ENCODE data around the gene SLC27A4. TPM values are rescaled to one million over a fixed set of nuclear protein-coding genes. Genes with fewer than 3 reads are reported as not detected.
A peak's percentile ranks its signal among the peaks of the same experiment; 100 is the strongest.

The SLC27A4 gene
- total RNA-seq, 6 experiments from 2014 or later, result 21.1 to 31.1 (median 23.2) TPM

DNA sequence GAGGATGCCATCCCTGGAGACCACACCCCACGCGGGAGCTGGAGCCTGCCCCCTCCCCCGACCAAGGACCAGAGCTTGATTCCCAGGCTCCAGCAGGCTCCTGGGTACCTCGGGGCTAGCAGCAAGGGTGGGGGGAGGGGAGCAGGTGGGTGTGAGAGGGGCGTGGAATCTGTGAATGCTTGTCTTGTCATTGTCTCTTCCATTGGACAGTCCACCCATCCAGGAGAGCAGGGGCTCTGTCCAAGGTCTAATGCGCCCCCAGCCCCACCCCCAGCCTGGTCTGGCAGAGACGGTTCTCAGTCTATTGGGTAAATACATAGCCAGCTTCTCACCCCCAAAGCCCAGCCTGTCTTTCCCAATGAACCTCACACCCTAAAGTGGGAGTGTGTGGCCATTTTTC is 53.6 kb downstream of the SLC27A4 start:
- Mint-ChIP-seq H3K36me3 (ENCODE audit: low read depth) (peaks cover 4% of the 10 kb centered on the region; the same call in 1 of the 2 replicates), H3K27me3 (ENCODE audit: insufficient read depth) (peaks cover 13% of the 10 kb centered on the region), H3K9me3 (no peaks in the 10 kb centered on the region), H3K4me3 (no peak overlapping the region; the same call in 1 of the 2 replicates), H3K4me1 (ENCODE audit: low read depth) (peaks cover 16% of the 10 kb centered on the region), H3K27ac (peak overlapping the region; percentile 30)
- no peak for DNase-seq
- TF ChIP-seq, protein P1, sequence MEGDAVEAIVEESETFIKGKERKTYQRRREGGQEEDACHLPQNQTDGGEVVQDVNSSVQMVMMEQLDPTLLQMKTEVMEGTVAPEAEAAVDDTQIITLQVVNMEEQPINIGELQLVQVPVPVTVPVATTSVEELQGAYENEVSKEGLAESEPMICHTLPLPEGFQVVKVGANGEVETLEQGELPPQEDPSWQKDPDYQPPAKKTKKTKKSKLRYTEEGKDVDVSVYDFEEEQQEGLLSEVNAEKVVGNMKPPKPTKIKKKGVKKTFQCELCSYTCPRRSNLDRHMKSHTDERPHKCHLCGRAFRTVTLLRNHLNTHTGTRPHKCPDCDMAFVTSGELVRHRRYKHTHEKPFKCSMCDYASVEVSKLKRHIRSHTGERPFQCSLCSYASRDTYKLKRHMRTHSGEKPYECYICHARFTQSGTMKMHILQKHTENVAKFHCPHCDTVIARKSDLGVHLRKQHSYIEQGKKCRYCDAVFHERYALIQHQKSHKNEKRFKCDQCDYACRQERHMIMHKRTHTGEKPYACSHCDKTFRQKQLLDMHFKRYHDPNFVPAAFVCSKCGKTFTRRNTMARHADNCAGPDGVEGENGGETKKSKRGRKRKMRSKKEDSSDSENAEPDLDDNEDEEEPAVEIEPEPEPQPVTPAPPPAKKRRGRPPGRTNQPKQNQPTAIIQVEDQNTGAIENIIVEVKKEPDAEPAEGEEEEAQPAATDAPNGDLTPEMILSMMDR (IDR thresholded peaks at IDR 0.05), result no peak

DNA sequence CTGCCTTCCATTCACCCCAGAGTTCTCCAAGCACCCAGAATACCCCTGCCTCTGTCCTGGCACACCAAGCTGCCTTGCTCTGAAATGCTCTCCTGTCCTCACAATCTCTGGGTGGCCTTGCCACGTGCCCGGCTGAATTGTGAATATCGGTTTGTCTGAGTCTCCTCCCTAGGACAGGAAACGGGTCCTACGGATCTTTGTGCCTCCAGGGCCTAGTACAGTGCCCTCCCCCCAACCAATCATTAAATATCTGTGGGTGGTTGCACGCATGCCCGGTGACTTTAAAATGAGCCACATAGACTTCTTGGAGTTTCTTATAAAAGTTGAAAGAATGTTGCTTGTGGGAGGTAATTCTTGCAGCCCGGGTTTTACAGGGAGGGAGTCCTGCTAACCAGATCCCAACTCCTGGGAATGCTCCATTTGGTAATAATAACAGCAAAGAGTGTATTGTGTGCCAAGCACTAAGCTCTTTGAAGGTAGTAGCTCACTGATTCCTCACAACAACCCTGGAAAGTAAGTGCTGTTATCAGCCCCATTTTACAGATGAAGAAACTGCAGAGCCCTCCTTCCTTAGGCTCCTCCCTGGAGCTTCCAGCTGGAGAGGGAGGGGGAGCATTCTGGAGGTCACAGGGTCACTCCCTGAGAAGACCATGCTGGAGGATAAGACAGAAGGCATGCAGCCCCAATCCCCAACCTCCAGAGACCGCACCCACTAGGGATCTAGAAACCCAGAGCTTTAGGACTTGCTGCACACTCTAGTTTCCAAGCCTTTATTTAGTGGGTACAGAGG is 54.2 kb downstream of the SLC27A4 start:
- H3K36me3 Mint-ChIP-seq (ENCODE audit: low read depth), result peaks cover 4% of the 10 kb centered on the region; the same call in 1 of the 2 replicates
- H3K9me3 Mint-ChIP-seq, result no peaks in the 10 kb centered on the region
- H3K27ac Mint-ChIP-seq, result peak overlapping the region; percentile 30
- no peak for DNase-seq
- peaks cover 13% of the 10 kb centered on the region for H3K27me3 Mint-ChIP-seq (ENCODE audit: insufficient read depth)
- peak overlapping the region; percentile 18; the same call in 1 of the 2 replicates for H3K4me3 Mint-ChIP-seq
- TF ChIP-seq, protein P1 (IDR thresholded peaks at IDR 0.05), result no peak
- peaks cover 16% of the 10 kb centered on the region for H3K4me1 Mint-ChIP-seq (ENCODE audit: low read depth)

DNA sequence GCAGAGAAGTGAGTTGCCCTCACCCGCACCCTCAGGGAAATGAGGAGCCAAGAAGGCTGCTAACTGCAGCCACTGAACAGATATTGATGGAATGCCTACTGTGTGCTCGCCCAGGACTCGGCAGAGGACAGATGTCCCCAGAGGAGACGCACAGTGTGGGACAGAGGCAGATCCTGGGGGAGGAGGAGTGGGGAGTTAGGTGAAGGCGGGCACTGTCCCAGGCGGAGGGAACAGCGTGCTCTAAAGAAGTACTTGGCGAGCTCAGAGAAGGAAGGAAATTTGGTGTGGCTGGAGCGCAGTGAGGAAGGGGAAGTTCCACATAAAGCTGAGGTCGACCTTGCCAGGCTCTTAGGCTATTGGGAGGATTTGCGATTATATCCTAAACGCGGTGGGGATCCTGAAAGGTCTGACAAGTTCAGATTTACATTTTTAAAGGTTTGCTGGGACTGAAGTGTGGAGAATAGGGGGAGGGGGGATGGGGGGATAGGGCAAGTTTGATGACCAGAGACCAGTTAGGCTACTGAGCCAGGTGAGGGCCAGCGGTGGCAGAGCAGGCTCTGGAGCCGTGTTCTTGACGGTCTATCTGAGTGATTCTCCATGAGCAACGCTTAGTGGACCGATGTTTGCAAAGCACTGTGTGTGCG is 56.8 kb downstream of the SLC27A4 start:
- Mint-ChIP-seq H3K4me1 (ENCODE audit: low read depth) (peaks cover 16% of the 10 kb centered on the region), H3K27ac (no peak overlapping the region), H3K27me3 (ENCODE audit: insufficient read depth) (peaks cover 16% of the 10 kb centered on the region), H3K9me3 (no peaks in the 10 kb centered on the region), H3K4me3 (no peak overlapping the region; the same call in 1 of the 2 replicates), H3K36me3 (ENCODE audit: low read depth) (peaks cover 2% of the 10 kb centered on the region; the same call in 1 of the 2 replicates)
- DNase-seq, result no peak
- TF ChIP-seq, protein P1 (IDR thresholded peaks at IDR 0.05), result no peak

DNA sequence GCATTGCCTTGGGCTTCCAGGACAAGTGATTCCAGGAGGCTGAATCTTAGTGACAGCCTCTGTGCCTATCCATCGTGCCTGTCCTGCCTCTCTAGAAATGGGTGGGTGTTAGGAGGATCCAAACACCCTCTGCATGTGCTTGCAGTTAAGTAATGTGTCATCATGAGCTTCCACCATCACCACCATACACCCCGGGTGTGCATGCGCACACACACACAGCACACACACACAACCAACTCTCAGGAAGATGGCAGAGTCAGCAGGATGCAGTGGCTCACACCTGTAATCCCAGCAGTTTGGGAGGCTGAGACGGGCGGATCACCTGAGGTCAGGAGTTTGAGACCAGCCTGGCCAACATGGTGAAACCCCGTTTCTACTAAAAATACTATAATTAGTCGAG is 57.5 kb downstream of the SLC27A4 start:
- H3K9me3 Mint-ChIP-seq, result no peaks in the 10 kb centered on the region
- H3K27ac Mint-ChIP-seq, result no peak overlapping the region
- peaks cover 16% of the 10 kb centered on the region for H3K4me1 Mint-ChIP-seq (ENCODE audit: low read depth)
- DNase-seq, result no peak
- no peak overlapping the region for H3K4me3 Mint-ChIP-seq
- peaks cover 18% of the 10 kb centered on the region for H3K27me3 Mint-ChIP-seq (ENCODE audit: insufficient read depth)
- TF ChIP-seq, protein P1 (IDR thresholded peaks at IDR 0.05), result no peak
- H3K36me3 Mint-ChIP-seq (ENCODE audit: low read depth), result no peaks in the 10 kb centered on the region

DNA sequence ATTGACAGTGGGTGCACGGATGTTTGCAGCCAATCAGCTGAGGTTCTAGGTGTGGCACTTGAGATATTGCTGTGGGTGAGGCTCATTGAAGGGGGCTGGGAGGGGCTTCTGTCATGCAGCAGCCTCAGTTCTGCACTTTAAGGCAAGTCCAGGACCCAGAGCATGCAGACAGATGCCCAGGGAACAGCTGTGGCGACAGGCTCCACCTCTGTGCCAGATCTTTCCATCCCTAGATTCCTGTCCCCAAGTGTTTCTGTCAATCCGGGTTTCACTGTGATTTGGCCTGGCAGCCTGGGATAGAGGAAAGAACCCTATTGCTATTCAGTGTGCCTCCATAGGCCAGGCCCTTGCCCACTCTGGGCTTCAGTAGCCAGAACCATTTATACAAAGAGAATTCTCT is 59.5 kb downstream of the SLC27A4 start:
- no peaks in the 10 kb centered on the region for H3K9me3 Mint-ChIP-seq
- no peak overlapping the region for H3K27ac Mint-ChIP-seq
- no peaks in the 10 kb centered on the region for H3K36me3 Mint-ChIP-seq (ENCODE audit: low read depth)
- TF ChIP-seq, protein P1 (IDR thresholded peaks at IDR 0.05), result no peak
- no peak for DNase-seq
- H3K4me1 Mint-ChIP-seq (ENCODE audit: low read depth), result peaks cover 9% of the 10 kb centered on the region
- H3K27me3 Mint-ChIP-seq (ENCODE audit: insufficient read depth), result peaks cover 18% of the 10 kb centered on the region
- H3K4me3 Mint-ChIP-seq, result no peak overlapping the region
